IgD-negative memory B cell (primary cell): ENCODE measurements around the gene CBFB. TPM values are rescaled to one million over a fixed set of nuclear protein-coding genes. Genes with fewer than 3 reads are reported as not detected.

ENCODE experiments used
- H3K27ac Mint-ChIP-seq, 3 donors: one replicate each; pipeline ENCODE4 v1.8.0; 2020 to 2022; ENCODE audit warnings: mild to moderate bottlenecking in 3 of 3, mixed read lengths in 3 of 3, moderate library complexity in 1 of 3
- H3K27me3 Mint-ChIP-seq: one replicate; pipeline ENCODE4 v1.8.0; 2021; ENCODE audit warnings: mixed read lengths
- H3K36me3 Mint-ChIP-seq: one replicate; pipeline ENCODE4 v1.8.0; 2020; ENCODE audit warnings: mild to moderate bottlenecking, mixed read lengths
- H3K4me1 Mint-ChIP-seq, 3 donors: one replicate each; pipeline ENCODE4 v1.8.0; 2020 to 2022; ENCODE audit warnings: mixed read lengths in 3 of 3, mild to moderate bottlenecking in 1 of 3
- H3K4me3 Mint-ChIP-seq, 4 donors: one replicate each; pipeline ENCODE4 v1.8.0; 2020 to 2022; ENCODE audit warnings: mild to moderate bottlenecking in 4 of 4, mixed read lengths in 4 of 4, moderate library complexity in 3 of 4
- H3K9me3 Mint-ChIP-seq, 3 donors: one replicate each; pipeline ENCODE4 v1.8.0; 2020 to 2021; ENCODE audit warnings: mixed read lengths in 3 of 3, mild to moderate bottlenecking in 1 of 3
- polyA plus RNA-seq: library from polyadenylated mRNA; unstranded; fragments of 300-500 nt; fragmentation: Illumina TruSeq; gene quantifications from one replicate; pipeline ENCODE4 v1.2.3, GENCODE V29; 2021

CBFB gene
- polyA plus RNA-seq, 1 donor from 2014 or later, result 43.3 TPM

- Mint-ChIP-seq H3K4me1 (peaks cover 0 to 1% (median 0%) of the 10 kb centered on the region in 3 donors), H3K4me3 (peak overlapping the region in 3 of 4 donors; percentile 52 to 74 (median 70)), H3K9me3 (no peaks in the 10 kb centered on the region), H3K27ac (no peak overlapping the region), H3K36me3 (peaks cover 1% of the 10 kb centered on the region), H3K27me3 (no peaks in the 10 kb centered on the region)
Measured at GRCh38 chr16:67013233-67013822, 15.6 kb upstream of the CBFB start.

DNA sequence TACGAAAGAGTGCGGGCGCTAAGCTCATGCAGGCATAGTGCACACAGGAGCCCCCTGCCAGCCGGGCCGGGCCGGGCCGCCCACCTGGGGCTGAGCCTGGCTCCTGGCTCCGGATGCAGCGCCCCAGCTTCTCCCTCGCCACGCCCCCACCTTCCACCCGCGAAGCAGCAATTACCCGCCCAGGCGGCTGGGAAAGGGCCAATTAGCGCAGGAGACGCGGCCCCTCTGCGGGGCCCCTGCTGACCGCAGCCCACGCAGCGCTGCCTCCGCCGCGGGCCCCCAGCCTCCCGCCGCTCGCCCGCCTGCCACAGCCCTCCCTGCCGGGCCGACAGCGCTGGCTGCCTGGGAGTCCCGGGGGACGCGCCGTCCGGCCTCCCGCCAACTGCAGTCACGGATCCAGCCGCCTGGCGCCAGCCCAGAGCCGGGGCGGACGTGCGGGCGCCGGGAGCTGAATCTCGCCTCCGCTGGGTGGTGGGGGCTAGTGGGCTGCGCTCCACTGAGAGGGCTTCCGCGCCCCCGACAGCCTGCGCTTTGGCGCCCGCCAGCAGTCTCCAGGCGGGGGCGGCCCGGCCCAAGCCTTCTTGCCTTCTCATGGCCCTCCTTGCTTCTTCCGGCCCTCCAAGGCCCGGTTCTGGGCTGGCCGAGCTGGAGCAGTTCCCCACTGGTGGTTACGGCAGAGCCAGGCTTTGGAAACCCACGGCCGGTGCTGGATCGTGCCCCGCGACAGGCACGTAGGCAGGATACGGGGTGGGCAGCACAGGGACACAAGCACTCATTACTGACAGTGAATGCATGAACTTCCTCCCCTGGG lies 14.9 kb upstream of the CBFB start:
- peaks cover 1% of the 10 kb centered on the region for H3K36me3 Mint-ChIP-seq
- H3K4me3 Mint-ChIP-seq, result peak overlapping the region; percentile 77 to 92 (median 84)
- peaks cover 0 to 1% (median 0%) of the 10 kb centered on the region in 3 donors for H3K4me1 Mint-ChIP-seq
- H3K9me3 Mint-ChIP-seq, result no peaks in the 10 kb centered on the region
- no peak overlapping the region for H3K27ac Mint-ChIP-seq
- H3K27me3 Mint-ChIP-seq, result no peaks in the 10 kb centered on the region

- Mint-ChIP-seq H3K27me3 (no peaks in the 10 kb centered on the region), H3K4me1 (peaks cover 0 to 1% (median 0%) of the 10 kb centered on the region in 3 donors), H3K36me3 (peaks cover 1% of the 10 kb centered on the region), H3K4me3 (peak overlapping the region; percentile 77 to 92 (median 84)), H3K9me3 (no peaks in the 10 kb centered on the region), H3K27ac (no peak overlapping the region)
Measured at GRCh38 chr16:67014634-67015312, 14.2 kb upstream of the CBFB start.

GRCh38 chr16:67015313-67015731 lies 13.6 kb upstream of the CBFB start:
- Mint-ChIP-seq H3K27ac (no peak overlapping the region), H3K36me3 (peaks cover 1% of the 10 kb centered on the region), H3K4me3 (peak overlapping the region in 1 of 4 donors; percentile 9), H3K27me3 (no peaks in the 10 kb centered on the region), H3K4me1 (peaks cover 0 to 1% (median 0%) of the 10 kb centered on the region in 3 donors), H3K9me3 (no peaks in the 10 kb centered on the region)

- Mint-ChIP-seq H3K9me3 (no peaks in the 10 kb centered on the region), H3K27me3 (no peaks in the 10 kb centered on the region), H3K4me1 (no peaks in the 10 kb centered on the region), H3K27ac (no peak overlapping the region), H3K4me3 (no peak overlapping the region), H3K36me3 (peaks cover 2% of the 10 kb centered on the region)
Measured at GRCh38 chr16:67016143-67016542, 12.8 kb upstream of the CBFB start.

DNA sequence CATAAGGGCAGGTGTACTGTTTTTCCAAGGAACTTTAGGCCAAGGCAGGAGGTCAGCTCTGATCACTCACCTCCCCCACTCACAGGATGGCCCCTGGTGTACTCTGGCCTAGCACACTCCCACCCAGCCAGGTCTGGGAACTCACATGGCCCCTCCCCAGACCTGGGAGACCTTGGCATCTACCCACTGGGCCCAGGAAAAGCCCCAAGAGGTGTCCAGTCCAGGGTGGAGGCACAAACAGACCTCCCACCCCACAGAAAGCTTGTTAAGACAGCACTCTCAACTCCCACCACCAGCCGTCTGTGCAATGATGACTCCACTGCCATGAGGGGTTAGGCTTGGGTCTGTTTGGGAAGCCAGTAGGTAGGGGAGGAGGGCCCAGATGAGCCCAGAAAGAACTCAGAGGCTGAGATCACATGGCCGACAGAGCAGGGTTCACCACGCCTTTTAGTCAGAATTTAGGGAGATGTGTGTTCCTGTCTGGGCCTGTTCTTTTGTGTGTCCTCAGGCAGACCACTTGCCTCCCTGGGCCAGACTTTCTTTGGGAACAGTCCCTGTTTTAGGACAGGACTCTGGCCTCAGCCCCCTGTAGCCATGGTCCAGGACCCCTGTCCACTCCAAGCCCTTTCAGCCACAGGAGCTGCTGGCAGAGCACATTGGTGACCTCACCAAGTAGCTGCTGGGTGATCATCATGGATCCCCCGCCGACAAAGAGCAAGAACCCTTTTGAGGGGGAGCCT lies 12.1 kb upstream of the CBFB start:
- H3K27me3 Mint-ChIP-seq, result no peaks in the 10 kb centered on the region
- peaks cover 0 to 1% (median 0%) of the 10 kb centered on the region in 3 donors for H3K4me1 Mint-ChIP-seq
- no peak overlapping the region for H3K27ac Mint-ChIP-seq
- no peaks in the 10 kb centered on the region for H3K9me3 Mint-ChIP-seq
- no peak overlapping the region for H3K4me3 Mint-ChIP-seq
- peaks cover 2% of the 10 kb centered on the region for H3K36me3 Mint-ChIP-seq

DNA sequence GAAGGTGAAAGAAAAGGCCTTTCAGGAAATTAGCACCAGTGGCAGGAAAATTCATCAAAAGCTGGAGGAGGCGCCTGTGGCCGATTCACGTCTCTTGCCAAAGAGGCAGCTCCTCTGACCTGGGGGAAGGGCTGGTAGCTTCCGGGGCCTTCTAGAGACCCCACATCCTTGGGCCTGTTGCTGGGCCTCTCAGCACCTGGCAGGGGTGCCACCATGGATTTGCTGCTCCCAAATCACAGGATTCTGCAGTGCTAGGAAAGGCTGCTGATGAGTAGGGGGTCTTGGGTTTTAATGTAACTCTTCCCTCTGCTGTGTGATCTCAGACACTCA lies 11.6 kb upstream of the CBFB start:
- Mint-ChIP-seq H3K36me3 (peaks cover 2% of the 10 kb centered on the region), H3K4me1 (peaks cover 0 to 1% (median 0%) of the 10 kb centered on the region in 3 donors), H3K9me3 (no peaks in the 10 kb centered on the region), H3K27me3 (no peaks in the 10 kb centered on the region), H3K27ac (peak overlapping the region in 1 of 3 donors; percentile 44), H3K4me3 (no peak overlapping the region)

- H3K4me3 Mint-ChIP-seq, result no peak overlapping the region
- peaks cover 2% of the 10 kb centered on the region for H3K36me3 Mint-ChIP-seq
- H3K9me3 Mint-ChIP-seq, result no peaks in the 10 kb centered on the region
- H3K4me1 Mint-ChIP-seq, result peaks cover 0 to 3% (median 1%) of the 10 kb centered on the region in 3 donors
- H3K27me3 Mint-ChIP-seq, result no peaks in the 10 kb centered on the region
- H3K27ac Mint-ChIP-seq, result peak overlapping the region in 1 of 3 donors; percentile 44
Measured at GRCh38 chr16:67017810-67018488, 11.0 kb upstream of the CBFB start.

DNA sequence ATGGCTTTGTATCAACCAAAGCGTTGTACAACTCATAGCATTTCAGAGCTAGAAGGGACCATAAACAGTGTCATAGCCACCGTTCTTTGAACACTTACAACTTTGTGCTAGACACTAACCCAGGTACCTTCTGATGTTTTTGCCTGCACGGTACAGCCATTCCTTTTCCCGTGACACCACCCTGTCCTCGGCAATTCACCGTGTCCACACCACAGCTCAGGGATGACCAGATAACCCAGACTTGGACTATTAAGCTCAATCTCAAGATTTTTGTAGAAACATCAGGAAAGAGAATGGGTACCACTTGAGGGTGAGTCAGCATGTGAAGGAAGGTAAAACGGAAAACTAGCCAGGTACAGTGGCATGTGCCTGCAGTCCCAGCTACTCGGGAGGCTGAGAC lies 9.8 kb upstream of the CBFB start:
- Mint-ChIP-seq H3K4me3 (peak overlapping the region in 1 of 4 donors; percentile 9), H3K4me1 (peaks cover 0 to 4% (median 1%) of the 10 kb centered on the region in 3 donors), H3K27ac (no peak overlapping the region), H3K9me3 (no peaks in the 10 kb centered on the region), H3K27me3 (no peaks in the 10 kb centered on the region), H3K36me3 (peaks cover 2% of the 10 kb centered on the region)

DNA sequence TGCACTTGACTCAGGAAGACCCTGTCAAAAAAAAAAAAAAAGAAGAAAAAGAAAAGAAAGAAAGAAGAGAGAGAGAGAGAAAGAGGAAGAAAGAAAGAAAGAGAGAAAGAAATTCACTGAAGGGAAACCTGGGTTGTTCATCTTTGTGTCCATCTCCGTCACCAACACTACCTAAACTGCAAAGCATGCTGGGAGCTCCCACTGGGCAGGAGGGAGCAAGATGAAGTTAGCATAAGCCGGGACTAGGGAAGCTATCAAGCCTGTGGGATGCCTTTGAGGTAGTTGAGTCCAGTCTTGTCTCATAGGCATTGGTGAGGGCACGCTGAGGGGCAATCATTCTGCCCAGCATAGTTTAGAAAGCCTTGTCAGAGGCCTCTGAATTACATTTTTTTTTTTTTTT lies 7.6 kb upstream of the CBFB start:
- Mint-ChIP-seq H3K4me1 (peaks cover 0 to 4% (median 1%) of the 10 kb centered on the region in 3 donors), H3K27ac (peak overlapping the region in 1 of 3 donors; percentile 50), H3K36me3 (peaks cover 2% of the 10 kb centered on the region), H3K27me3 (no peaks in the 10 kb centered on the region), H3K4me3 (no peak overlapping the region), H3K9me3 (no peaks in the 10 kb centered on the region)

DNA sequence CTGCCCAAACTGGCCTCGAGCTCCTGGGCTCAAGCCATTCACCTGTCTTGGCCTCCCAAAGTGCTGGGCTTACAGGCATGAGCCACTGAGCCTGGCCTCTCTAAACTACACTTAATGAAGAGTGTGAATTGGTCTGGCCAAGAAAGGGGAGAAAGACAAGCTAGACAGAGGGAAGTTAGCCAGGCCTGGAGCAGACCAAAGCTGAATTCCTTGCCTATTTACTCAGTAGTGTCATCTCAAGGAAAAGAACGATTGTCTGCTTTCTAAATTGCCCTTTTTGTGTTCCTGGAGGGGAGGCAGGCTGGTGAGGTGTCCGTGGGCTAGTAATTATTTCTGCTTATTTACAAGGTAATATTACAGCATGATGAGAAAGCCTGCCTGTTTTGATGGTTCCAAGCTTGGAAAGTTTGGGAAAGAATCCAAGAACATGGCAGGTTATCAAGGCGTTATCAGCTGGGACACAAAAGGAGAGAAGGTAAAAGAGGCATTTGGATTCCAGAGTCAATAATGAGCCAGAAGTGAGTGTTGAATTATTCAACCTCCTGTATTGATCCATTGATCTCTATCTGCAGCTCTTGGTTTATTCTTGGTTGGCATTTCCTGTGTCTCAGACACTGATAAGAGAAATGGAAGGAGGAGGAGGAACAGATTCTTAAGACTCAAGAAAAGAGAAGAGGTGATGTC lies 6.3 kb upstream of the CBFB start:
- Mint-ChIP-seq H3K4me1 (peaks cover 0 to 4% (median 4%) of the 10 kb centered on the region in 3 donors), H3K27me3 (no peaks in the 10 kb centered on the region), H3K4me3 (peak overlapping the region in 1 of 4 donors; percentile 74), H3K36me3 (peaks cover 2% of the 10 kb centered on the region), H3K27ac (no peak overlapping the region), H3K9me3 (no peaks in the 10 kb centered on the region)

DNA sequence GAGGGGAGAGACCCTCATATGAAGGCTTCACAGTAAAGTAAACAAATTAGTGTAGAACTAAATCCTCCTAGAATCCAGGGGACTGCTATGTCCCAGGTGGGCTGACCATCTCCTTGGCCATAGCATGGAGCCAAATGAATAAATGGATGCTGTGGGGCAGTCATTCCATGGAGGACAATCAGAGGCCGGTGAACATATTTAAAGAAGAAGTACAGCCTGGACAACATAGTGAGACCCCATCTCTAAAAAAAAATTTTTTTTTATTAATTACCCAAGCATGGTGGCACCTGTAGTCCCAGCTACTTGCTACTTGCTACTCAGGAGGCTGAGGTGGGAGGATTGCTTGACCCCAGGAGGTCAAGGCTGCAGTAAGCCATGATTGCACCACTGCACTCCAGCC lies 5.3 kb upstream of the CBFB start:
- Mint-ChIP-seq H3K27ac (no peak overlapping the region), H3K4me3 (no peak overlapping the region), H3K27me3 (no peaks in the 10 kb centered on the region), H3K9me3 (no peaks in the 10 kb centered on the region), H3K36me3 (peaks cover 2% of the 10 kb centered on the region), H3K4me1 (peaks cover 0 to 10% (median 8%) of the 10 kb centered on the region in 3 donors)

- Mint-ChIP-seq H3K4me3 (peak overlapping the region in 1 of 4 donors; percentile 22), H3K9me3 (no peaks in the 10 kb centered on the region), H3K36me3 (peaks cover 2% of the 10 kb centered on the region), H3K27me3 (no peaks in the 10 kb centered on the region), H3K27ac (no peak overlapping the region), H3K4me1 (peaks cover 0 to 10% (median 8%) of the 10 kb centered on the region in 3 donors)
Measured at GRCh38 chr16:67024384-67025209, 4.4 kb upstream of the CBFB start.
